GM20431 (cell line): ENCODE data around the gene PPP2R5C.

ENCODE experiments used
- in situ Hi-C: fragments of 300-500 bp; cut with MseI, MboI; formaldehyde crosslinking; loops from one replicate; pipeline ENCODE4 v1.15.0; 2020; ENCODE audit warnings: low sequenced_read_pairs; ENCODE audit not compliant: unreplicated experiment

The PPP2R5C gene

GRCh38 chr14:101833045-101833444 is 71.5 kb downstream of the PPP2R5C start:
- in situ Hi-C loops, result no loop called here

- in situ Hi-C loops, result no loop called here
Measured at GRCh38 chr14:101834397-101834796, 72.9 kb downstream of the PPP2R5C start.

- in situ Hi-C loops, result no loop called here
Measured at GRCh38 chr14:101834800-101835547, 73.5 kb downstream of the PPP2R5C start.

GRCh38 chr14:101835566-101835965 is 74.1 kb downstream of the PPP2R5C start:
- in situ Hi-C loops, result no loop called here

DNA sequence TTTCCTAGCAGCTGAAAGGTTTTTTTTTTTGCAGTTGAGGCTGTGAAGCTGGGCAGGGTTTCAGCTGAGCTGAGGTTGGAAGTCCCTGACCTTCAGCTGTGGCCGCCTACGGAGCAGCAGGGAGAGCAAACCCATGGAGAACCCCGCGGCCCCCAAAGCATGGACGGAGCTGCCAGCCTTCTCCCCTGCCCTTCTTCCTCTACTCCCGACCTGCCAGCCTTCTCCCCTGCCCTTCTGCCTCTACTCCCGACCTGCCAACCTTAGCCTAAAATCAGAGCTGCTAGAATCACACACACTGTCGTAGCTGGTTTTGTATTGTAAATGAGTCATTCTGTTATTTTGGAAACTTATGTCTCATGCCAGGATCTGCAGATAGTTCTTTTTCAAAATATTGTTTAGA is 74.6 kb downstream of the PPP2R5C start:
- in situ Hi-C loops, result no loop called here

- in situ Hi-C loops, result no loop called here
Measured at GRCh38 chr14:101838476-101838875, 77.0 kb downstream of the PPP2R5C start.

DNA sequence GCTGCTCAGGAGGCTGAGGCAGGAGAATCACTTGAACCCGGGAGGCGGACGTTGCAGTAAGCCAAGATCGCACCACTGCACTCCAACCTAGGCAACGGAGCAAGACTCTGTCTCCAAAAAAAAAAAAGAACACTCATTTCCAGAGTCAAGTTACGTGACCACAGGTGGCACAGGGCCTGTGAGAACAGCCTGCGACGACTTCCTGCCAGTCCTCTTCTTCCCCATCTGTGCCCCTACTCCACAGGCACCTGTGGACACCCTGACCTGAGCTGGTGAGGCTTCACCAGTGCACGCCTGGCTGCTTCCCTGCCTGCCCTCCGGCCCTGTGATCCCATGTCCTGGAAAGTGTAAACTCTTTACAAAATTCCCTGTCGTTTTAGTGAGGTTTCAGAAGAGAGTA is 77.7 kb downstream of the PPP2R5C start:
- in situ Hi-C loops, result no loop called here

GRCh38 chr14:101839661-101840060 is 78.2 kb downstream of the PPP2R5C start:
- in situ Hi-C loops, result no loop called here

- in situ Hi-C loops, result no loop called here
Measured at GRCh38 chr14:101840649-101841369, 79.3 kb downstream of the PPP2R5C start.

DNA sequence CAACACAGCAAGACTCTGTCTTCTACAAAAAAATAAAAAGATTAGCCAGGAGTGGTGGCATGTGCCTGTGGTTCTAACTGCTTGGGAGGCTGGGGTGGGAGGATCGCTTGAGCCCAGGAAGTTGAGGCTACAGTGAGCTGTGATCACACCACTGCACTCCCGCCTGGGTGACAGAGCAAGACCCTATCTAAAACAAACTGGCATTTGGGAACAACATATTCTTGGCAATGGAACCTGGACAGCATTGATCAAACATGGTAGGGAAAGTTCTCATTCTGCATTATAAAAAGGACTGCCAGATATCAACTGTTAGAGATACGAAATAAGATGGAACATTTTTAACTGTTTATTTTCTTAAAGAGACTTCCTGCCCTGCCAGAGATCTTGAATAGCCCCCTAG is 81.5 kb downstream of the PPP2R5C start:
- in situ Hi-C loops, result no loop called here

GRCh38 chr14:101843665-101844064 is 82.2 kb downstream of the PPP2R5C start:
- in situ Hi-C loops, result no loop called here

DNA sequence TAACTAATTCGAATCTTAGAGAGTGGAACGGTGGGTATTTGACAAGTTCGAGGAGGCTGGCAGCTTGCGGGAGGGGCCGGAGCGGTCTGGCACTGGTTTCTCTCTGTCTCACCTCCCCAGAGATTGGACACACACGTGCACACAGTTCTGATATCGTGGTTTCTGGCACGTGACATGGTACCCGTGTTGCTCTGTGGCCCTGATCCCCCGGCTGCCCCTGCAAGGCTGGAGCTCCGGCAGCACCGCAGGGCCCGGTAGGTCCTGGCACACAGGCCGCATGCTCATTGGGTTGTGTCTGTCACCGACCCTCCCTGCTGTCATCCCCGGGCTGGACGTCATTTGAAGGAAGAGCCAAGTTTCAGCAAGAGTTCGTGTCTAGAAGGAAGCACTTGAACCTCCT is 82.7 kb downstream of the PPP2R5C start:
- in situ Hi-C loops, result no loop called here

DNA sequence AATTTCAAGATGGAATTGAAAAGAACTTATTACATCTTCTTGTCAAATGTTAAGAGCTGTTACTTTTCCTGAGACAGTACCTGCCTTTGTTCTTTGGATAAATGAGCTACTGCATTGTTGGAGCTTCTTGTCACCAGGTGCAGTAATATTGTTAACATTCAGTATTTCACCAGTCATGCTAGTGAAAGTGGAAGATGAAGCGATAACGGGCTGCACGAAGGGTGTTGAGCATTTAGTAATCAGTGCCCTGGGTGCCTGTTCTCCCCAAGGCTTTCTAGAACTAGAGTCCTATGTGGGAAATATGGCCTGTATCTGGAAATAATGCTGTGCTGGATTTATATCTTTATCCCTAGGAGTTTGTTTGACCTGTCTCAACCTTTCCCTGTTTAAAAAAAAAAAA is 83.2 kb downstream of the PPP2R5C start:
- in situ Hi-C loops, result no loop called here

DNA sequence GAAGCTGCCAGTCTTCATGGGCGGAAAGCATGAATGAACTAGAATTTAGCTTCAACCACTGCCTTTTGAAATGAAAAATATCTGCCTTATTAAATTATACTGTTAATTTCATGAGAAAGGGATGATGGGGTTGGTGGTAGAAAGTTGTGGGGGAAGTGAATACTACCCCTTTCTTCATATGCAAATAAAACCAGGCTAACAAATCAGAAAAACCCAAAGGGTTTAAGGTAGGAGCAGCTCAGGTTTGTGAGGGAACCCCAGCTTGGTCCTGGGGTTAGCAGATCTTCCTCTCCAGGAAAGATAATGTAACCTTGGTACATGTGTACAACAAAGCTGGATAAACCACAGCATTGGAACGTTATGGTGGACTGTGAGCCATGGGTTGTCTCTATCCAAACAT is 84.0 kb downstream of the PPP2R5C start:
- in situ Hi-C loops, result no loop called here

GRCh38 chr14:101845896-101846295 is 84.4 kb downstream of the PPP2R5C start:
- in situ Hi-C loops, result no loop called here

- in situ Hi-C loops, result no loop called here
Measured at GRCh38 chr14:101849125-101849524, 87.6 kb downstream of the PPP2R5C start.

DNA sequence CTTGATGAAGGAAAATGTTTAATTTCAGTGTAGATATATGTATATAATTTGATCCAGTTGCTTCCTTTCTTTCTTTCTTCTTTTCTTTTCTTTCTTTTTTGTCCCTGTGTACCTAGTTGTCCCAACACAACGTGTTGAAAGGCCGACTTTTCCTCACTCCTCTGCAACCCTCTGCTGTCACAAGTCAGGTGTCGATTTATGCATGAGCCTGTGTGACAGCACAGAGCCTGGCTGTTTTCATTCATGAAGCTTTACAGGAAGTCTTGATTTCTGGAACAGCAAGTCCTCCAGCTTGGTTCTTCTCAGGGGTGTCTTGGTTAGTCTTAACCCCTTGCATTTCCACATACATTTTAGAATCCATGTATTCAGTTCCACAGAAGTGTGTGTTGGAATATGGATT is 88.1 kb downstream of the PPP2R5C start:
- in situ Hi-C loops, result no loop called here

GRCh38 chr14:101851183-101851582 is 89.7 kb downstream of the PPP2R5C start:
- in situ Hi-C loops, result no loop called here

DNA sequence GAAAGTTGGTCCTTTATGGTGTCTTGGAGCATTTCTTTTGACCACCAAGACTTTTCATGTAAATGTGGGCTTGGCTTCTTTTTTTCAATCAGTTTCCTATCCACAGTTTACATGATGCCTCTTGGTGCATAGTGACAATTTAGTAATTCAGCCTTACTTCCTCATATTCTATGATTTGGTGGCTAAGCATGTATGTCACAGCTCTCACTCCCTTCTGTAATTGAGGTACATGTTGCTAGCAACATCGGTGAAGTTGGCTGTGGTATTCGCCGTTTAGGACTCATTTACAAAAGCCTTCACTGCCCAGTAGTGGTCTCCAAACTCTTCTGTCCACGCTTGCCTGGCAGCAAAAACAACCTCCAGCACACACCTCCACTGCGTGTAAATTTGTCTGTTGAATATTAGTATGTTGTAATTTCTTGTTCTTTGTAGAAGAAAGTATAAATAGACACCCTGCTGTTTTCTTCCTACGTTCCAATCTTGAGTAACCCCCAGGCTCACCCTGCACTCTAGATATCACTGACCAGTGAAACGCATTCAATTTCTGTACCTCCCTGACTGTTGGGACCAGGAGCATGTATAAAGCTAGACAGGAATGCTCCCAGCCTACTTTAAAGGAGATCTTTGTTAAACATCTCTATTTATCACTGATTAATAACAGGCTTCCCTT is 90.4 kb downstream of the PPP2R5C start:
- in situ Hi-C loops, result no loop called here

GRCh38 chr14:101852785-101853184 is 91.3 kb downstream of the PPP2R5C start:
- in situ Hi-C loops, result no loop called here

- in situ Hi-C loops, result no loop called here
Measured at GRCh38 chr14:101853455-101854018, 92.0 kb downstream of the PPP2R5C start.
